Measurements from ENCODE around the gene FAM221B.

Gene FAM221B

DNA sequence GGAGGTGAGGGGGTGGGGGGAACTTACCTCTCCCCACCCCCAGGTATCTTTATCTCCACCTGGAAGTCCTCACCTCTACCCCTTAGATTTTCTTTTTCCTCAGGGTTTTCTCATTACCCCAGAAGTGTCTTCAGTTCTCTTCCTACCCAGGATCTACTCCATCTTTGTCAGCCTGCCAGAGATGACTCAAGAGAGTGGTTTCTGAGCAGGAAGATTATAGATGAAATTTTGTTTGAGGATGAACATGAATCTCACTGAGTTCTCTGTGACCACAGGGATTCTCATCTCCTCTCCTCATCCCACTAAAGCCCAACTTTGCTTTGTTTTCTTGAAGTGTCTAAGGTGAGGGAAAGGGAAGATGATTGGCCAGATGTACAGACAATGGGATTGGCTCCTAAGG is 8.5 kb downstream of the FAM221B start:
- no peak for DNase-seq (ENCODE audit: low read depth in 2 of 2)

DNA sequence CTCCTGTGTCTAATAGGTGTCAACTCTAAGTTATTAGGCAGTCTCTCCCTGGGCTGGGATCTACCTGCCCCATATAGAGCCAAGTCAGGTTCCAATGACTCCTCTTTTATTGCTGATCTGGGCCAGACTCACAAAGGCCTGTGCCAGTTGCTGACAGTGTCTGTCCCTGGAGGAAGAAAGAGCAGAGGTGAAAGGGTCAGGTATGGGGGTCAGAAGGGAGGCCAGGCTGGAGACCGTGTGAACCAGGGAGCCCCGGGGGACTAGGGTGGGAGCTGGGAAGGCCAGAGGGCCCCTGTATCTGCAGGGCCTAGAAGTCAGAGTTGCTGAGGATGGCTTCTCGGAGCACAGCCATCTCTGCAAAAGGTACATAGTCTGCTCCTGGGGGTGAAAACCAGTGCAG is 10.2 kb downstream of the FAM221B start:
- DNase-seq (ENCODE audit: low read depth in 2 of 2) = no peak

DNA sequence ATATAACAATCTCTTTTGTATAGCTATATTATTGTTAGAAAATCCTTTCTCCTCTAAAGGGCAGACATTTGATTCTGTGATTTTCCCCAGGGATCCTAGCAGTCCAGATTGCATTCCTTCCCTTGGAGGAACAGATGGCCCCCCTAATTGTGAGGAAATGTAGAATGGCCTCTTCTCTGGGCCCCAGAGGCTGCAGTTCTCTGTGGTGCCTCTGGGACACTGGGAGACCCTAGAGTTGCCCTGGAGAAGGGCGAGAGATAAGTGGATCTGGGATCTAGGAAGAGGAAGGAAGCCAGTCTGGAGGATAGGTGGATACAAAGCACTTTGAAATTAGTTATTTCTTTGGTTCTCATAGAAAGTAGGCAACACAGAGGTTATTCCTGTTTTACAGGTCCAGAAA is 11.8 kb downstream of the FAM221B start:
- no peak for DNase-seq (ENCODE audit: low read depth in 2 of 2)

DNA sequence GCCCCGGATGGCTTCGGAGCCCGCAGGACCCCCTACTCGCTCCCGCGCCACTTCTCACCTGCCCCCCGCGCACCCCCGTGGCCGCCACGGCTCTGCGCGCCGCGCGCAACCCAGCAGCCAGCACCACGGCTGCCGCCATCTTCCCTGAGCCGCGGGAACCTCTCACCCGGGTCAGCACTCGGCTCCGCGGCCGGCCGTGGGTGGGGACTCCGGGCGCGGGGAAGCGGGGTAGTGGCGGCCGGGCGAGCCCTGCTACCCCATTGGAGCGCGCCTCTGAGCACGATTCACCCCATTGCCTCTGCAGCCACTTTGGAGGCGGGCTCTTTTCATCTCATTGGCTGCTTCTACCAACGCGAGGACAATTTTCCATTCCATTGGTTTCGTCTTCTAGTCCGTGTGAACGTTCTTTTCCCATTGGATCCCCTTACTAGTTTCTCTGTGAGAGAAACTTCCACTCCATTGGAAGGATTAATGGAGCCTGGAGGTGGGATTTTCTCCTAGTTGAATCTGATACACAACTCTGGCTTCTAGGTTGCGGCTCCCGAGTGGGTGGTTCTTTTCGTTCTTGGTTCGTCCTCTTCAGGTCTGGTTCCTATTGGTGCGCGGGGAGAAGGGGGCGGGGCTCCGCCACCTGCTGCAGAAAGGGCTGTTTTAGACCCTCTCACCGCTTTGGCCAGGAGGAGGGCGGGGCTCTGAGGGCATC is 13.5 kb downstream of the FAM221B start, which contains the start of gene HINT2:
HINT2 (minus strand) TSS at position 202 of the 703 bp plus-strand sequence; CDS start at position 139, 63 bp downstream.
- DNase-seq (ENCODE audit: low read depth in 2 of 2) = peak; percentile 91 to 95

DNA sequence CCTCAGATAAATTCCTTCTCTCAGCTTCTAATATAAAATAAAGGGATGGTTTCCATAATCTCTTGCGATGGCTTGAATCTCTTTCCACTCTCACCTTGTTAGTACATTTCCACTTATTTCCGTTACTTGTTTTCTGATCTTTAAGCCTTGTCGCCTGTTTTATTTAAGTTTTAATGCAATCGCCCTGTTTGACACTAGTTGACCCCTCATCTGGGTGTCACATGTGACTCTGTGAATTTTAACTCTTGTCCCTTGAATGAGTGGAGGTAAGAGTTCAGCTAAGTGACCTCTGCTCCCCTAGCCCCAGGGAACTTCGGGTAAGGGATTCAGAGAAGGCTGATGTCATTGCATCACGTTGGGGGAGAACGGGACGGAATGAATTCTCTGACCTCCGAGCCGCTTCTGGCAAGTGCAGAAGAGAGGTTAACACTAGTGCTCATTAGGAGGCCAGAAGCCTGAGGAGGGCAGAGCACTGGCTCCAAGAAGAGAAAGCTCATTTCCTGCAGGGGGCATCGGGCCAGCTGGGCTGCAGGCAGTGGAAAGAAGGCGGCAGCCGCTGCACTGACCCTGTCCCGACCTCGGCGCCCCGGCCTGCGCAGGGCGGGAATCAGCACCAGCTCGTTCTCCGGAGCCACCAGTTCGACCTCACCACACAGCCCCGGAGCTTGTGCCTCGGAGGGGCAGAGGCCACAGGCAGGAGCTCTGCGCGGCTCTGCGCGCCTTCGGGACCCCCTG is 14.3 kb downstream of the FAM221B start:
- no peak for DNase-seq (ENCODE audit: low read depth in 2 of 2)

DNA sequence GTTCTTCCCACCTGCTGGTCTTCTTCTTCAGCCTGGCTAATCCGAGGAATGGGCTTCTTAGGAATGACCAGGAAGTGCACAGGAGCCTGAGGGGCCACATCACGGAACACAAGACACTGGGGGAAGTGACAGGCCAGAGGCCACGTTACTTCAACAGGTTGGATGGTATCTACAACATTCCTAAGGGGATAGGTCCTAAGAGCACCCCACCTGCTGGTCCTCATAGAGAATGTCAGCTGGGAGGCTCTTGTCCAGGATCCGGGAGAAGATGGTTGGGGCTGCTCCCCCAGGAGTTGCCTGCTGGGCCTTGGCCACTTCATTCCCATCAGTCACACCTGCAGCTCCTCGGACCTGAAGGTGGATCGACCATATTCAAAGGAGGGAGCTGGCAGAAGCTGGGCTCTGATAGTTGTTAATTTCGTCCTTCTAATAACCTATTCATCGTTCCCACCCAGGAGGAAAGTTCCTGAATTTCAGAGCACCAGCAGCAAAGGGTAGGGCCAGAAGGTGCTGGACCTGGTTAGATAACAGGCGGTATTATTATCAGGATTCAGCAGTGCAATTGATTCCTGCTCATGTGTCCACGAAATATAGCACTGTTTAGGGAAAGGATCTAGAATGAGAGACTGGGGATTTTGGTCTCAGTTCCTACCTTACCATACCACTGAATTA is 15.0 kb downstream of the FAM221B start:
- no peak for DNase-seq (ENCODE audit: low read depth in 2 of 2)

DNA sequence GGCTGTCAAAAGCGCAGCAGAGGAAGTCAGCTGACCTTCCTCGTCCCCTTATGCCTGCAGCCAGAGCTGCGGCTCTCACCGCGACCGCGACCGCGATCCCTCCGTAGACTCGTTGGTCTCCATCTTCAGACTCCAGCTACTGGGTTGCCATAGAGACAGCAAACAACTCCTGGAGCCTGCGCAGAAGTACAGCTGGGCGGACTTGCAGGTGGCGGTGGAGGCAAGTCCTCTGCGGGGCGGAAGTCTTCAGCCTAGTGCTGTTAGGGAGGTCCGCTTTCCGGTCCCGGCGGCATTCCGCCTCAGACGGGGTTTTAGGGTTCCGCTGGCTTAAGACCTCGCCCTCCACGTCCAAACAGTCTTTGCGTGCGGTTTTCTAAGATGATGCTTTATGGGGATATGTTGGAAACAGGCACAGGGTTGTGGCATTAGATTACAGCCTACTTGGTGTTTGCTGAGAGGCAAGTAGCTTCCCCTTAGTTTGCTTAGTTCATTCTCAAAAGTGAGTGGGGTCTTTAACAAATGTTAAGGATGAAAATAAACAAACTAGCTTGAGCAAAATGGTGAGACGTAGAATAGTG is 16.4 kb downstream of the FAM221B start, which contains the start of gene SPAG8:
SPAG8 (minus strand) TSS at position 238 of the 578 bp plus-strand sequence; CDS start at position 123, 115 bp downstream.
- DNase-seq (ENCODE audit: low read depth in 2 of 2) = peak; percentile 90

DNA sequence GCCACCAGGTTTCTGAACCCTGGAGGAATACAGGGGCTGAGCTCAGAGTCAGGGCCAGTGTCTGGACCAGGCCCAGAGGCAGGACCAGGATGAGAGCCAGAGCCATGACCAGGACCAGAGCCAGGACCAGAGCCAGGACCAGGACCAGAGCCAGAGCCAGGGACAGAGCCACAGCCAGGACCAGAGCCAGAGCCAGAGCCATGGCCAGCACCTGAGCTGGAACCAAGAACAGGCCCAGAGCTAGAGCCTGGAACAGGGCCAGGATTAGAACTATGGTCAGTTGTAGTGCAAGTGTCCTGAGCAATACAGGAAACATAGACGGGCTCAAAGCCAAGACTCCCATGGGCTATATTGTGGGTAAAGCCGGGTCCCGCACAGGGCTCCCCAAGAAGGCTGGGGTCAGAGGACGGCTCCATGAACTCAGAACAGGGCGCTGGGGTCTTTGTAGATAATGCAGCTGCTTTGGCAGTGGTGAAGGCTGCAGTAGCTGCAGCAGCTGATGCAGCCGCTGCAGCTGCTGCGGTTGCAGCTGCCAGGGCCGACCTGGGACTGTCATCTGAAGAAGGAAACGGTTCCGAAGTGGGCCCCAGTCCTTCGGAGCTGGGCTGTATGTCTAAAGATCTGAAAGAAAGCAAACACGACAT is 17.0 kb downstream of the FAM221B start:
- DNase-seq (ENCODE audit: low read depth in 2 of 2) = no peak

DNA sequence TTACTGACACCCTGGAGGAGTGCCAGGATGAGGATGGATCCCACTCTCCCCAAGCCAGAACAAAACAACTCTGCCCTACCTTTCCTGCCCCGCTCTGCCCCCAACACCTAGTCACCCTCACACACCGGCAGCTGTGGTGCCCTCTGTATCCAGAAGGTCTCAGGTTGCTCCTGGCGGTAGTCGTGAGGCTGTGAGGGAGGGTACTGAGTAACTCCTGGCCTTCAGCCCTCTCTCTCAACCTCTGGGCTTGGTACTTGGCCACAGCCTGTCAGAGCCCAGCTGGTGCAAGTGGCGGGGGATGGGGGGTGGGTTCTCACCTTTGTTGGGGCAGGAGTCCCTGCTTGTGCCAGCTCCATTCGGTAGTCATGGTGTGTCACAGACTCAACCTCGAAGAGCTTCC is 18.4 kb downstream of the FAM221B start:
- DNase-seq (ENCODE audit: low read depth in 2 of 2) = no peak

DNA sequence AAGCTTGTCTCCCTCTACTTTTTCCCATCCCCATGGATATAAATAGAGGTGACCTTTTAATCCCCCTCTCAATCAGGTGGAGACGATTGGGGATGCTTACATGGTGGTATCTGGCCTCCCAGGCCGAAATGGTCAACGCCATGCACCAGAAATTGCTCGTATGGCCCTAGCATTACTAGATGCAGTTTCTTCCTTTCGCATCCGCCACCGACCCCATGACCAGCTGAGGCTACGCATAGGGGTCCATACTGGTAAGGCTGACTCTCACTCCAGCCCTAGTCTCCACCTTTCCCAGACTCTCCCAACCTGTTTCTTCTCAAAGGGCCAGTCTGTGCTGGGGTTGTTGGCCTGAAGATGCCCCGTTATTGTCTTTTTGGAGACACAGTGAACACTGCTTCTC is 20.1 kb downstream of the FAM221B start:
- no peak for DNase-seq (ENCODE audit: low read depth in 2 of 2)

DNA sequence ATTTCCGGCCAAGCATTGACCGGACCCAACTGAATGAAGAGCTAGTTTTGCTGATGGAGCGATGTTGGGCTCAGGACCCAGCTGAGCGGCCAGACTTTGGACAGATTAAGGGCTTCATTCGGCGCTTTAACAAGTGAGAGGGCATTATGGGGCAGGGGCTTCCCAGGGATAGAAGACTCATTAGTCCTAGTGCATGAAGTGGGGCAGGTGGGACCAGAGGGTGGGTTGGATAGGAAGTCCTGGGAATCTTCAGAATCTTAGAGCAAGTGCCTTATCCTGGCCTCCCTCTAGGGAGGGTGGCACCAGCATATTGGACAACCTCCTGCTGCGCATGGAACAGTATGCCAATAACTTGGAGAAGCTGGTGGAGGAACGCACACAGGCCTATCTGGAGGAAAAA is 22.4 kb downstream of the FAM221B start:
- no peak for DNase-seq (ENCODE audit: low read depth in 2 of 2)

DNA sequence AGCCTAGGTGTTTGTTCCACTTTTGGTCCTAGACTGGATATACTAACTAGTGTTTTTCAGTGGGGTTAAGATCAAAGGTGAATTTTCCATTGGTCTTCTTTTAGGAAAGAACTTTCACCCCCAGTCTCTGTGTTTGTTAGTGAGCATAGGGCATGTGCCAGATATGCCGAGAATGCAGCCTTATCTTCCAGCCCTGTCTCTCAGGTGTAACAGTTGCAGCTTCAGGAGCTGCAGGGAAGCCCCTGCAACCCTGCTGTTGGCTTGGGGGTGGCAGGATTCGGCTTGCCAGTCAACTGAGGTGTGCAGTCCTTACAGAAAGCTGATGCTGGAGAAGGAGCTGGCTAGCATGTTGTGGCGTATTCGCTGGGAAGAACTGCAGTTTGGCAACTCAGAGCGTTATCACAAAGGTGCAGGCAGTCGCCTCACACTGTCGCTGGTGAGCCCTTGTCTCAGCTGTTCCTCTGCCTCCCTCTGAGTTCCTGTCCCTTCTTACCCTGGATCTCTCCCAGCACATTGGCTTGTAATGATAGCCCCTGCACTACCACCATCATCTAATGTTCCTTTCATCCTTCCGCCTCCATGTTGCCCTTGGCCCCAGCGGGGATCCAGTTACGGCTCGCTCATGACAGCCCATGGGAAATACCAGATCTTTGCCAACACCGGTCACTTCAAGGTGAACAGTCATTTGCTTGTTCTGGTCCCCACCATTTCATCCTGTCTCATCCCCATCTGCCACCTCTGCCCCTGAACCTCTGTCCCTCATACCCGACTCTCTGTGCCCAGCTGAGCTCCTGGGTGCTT is 27.0 kb downstream of the FAM221B start:
- no peak for DNase-seq (ENCODE audit: low read depth in 2 of 2)

DNA sequence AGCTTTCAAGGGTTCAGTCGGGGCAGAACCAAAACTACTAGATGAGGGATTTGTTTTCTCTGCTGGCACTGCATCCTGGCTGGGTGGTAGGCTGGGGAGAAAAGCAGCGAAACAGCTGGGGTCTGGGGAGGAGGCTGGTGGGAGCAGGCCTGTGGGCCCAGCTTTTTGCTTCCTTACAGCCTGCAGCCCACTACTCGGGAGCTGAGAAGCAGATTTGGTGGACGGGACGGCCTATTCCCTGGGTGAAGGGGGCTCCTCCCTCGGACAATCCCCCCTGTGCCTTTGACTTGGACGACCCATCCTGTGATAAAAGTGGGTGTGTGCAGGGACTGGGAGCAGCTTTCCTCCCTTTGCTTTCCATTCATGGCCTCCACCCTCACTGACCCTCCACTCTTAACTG is 28.0 kb downstream of the FAM221B start:
- DNase-seq (ENCODE audit: low read depth in 2 of 2) = no peak

DNA sequence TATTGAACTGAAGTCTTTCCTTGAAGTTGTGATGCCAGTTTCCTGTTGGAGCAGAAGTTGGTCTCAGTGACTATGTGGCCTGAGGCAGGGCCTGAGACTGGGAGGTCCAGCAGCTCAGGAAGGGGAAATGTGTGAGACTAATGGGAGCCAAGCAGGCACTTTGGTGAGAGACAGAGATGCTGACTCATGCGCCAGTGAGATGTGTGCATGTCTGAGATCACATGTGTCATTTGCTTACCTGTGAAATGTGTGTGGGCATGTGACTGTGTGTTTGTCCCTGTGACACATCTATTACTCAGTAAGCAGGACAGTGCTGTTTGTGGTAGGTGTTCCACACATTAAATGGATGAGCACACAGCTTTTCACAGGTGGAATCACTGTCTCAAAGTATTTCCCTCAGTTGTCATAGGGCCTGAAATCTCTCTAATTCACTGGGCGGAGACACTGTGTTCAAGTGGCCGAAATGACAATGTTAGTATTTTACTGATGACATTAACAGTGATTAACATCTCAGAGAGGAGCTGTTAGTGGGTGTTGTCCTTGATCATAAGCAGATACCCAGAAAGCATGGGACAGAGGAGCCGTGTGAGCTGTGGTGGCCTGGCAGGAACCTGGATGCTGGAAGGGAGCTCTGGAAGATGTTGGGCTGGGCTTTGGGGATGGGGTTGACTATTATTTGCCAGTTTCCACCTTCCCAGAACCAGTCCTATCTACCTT is 29.7 kb downstream of the FAM221B start:
- DNase-seq (ENCODE audit: low read depth in 2 of 2) = no peak

DNA sequence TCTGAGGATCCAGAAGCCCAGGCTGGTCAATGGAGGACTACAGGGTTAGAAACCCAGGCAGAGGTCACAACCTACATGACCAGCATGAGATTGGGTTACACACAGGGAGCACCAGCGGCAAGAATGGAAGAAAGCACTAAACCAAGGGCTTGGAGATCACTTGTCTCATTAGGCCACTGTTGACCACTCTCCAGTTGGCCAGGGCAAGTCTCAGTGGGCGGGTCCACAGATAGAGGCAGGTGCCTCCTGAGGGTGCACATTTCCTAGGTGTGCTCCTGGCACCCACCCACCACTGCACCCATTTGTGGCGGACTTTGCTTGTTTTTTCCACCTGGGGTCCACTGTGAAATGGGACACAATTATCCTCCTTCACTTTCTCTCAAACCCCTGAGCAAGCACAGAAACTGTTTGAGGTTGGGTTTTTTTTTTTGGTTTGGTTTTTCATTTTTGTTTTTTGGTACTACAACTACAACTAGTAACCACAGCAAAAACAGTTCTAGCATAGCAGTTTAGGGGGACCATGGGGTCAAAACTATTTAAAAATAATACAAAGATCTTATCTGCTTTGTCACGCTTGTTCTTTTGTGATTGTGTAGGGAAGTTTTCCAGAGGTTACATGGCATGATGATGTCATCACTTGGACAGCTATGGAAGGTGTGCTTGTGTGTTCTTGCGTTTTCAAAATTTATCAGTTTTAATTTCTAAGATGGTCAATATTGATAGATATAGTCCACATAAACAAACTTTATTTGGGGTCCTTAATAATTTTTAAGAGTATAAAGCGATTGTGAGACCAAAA is 31.0 kb downstream of the FAM221B start:
- DNase-seq (ENCODE audit: low read depth in 2 of 2) = no peak

DNA sequence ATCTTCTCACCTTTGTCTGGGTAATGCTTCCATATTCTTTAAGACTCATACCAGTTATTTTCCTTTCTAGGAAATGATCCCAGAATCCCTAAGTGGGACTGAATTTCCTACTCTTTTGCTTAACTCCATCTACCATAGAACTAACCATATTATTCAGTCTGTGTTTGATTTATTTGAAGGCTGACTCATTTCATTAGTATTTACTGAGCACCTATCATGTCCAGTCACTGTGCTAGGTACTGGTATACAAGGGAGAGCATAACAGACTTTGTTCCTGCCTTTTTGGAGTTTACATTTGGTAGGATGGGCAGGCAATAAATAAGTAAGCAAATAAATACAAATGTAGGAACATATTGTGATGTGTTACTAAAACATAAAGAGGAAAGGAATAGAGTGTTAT is 32.8 kb downstream of the FAM221B start:
- DNase-seq (ENCODE audit: low read depth in 2 of 2) = no peak

DNA sequence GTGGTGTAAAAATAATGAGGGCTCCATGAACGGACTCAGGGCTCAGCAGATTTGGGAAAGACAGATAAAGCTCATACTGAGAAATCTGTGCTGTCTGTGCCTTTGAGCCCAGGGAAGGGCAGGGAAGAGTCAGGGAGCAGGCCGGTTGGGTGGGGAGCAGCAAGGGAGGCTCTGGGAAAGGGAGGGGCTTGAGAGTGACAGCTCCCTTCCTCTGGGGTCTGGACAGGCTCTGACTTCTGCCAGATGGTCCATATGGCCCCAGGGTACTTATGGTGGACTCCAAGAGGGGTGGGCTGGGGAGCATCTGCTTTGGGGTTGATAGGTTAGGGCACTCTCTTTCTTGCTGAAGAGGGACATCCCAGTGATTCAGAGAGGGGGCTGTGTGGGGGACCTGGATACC is 35.1 kb downstream of the FAM221B start:
- no peak for DNase-seq (ENCODE audit: low read depth in 2 of 2)

DNA sequence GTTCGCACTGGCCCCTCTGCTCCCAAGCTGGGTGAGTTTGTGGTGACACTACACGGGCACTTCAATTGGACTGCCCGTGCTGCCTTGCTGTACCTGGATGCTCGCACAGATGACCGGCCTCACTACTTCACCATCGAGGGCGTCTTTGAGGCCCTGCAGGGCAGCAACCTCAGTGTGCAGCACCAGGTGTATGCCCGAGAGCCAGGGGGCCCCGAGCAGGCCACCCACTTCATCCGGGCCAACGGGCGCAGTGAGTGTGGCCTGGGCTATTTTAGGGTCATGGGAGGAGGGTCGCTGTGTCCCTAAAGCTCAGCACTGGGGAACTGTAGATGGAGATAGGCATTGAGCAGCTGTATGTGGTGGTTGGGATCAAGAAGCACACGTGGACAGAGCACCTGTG is 35.7 kb downstream of the FAM221B start:
- DNase-seq (ENCODE audit: low read depth in 2 of 2) = no peak

DNA sequence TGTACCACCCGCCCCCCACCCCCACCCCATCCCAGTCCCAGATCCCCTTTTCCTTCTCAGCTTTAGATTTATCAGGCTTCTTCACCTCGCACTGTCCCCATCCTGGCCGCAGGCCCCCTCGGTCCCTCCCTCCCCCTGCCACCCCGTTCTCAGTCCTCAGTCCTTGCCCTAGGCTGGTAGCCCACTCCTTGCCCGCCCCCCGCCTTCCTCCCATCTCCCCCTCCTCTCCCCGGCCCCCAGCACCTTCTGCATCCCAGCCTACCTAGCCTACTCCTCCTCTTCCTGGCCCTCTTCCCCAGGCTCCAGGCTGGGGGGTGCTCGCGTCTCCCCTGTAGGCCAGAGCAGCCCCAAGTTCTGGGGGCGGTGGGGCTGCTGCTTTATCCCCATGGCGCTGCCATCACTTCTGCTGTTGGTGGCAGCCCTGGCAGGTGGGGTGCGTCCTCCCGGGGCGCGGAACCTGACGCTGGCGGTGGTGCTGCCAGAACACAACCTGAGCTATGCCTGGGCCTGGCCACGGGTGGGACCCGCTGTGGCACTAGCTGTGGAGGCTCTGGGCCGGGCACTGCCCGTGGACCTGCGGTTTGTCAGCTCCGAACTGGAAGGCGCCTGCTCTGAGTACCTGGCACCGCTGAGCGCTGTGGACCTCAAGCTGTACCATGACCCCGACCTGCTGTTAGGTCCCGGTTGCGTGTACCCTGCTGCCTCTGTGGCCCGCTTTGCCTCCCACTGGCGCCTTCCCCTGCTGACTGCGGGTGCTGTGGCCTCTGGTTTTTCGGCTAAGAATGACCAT is 36.3 kb downstream of the FAM221B start:
- DNase-seq (ENCODE audit: low read depth in 2 of 2) = no peak

Measured in stimulated activated CD8-positive, alpha-beta memory T cell treated with anti-CD3 and anti-CD28 coated beads, Interleukin-2, amount 100 ng/mL, for 1 hour (primary cell).